Activated CD4-positive, alpha-beta T cell treated with anti-CD3 and anti-CD28 coated beads for 1 hour (primary cell): ENCODE measurements around the gene TRA2B.
"Not testable (repeated sequence)": the region's sequence is repeated elsewhere in the genome, so short reads cannot be mapped to it uniquely, and the experiment has no call there.

Source experiments
- DNase-seq: peaks from one replicate; pipeline ENCODE4 v3.0.0-alpha.2; 2020

TRA2B gene

DNA sequence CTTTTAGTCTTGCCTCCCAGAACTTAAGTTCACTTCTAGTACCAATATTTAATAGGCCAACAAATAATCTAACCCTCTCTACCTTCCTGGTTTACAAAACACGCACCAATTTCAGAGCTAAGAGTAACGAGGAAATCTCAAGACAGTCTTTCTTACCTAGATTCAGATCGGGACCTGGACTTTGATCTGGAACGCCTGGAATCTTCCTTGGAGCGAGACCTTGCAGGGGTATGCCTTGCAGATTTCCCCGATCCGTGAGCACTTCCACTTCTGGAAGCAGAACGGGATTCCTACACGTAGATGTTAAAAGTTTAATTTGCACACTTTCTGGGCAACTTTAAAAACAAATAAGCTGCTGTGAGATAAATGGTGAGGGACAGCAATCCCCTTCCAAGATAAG, 11.4 kb downstream of the TRA2B start:
- DNase-seq: no peak

- no peak for DNase-seq
Observed at GRCh38 chr3:185925353-185925752, 12.5 kb downstream of the TRA2B start.

DNA sequence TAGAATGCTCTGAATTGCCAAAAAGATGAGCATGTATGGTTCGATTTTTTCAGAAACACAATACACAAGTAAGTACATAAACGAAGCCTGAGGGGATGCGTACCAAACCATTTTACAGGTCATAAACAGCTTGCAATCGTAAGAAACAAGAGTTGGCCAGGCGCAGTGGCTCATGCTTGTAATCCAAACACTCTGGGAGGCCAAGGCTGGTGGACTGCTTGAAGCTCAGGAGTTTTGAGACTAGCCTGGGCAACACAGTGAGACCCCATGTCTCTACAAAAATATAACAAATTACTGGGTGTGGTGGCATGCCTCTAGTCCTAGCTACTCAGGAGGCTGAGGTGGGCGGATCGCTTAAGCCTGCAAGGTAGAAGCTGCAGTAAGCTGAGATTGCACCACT, 13.4 kb downstream of the TRA2B start:
- DNase-seq: no peak

GRCh38 chr3:185920184-185920583, 17.6 kb downstream of the TRA2B start:
- DNase-seq: no peak

GRCh38 chr3:185916042-185916833, 21.6 kb downstream of the TRA2B start:
- DNase-seq: no peak

DNA sequence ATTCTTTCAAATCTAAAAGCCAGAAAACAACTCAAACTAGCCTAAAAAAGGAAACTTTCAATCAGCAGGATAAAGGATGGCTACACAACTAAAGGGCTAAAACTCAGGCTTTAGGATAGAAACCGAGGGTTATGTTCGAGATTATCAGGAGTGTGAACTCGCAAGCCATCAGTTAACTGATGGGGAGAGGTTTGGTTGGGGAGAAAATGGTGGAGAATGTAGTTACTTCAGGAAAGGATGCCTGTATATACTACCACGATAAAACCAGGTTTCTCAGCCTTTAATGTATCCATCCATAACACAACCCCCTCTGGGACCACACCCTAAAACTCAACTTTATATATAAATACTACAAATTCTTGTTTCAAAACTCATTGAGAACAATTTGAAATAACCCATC, 22.2 kb downstream of the TRA2B start:
- no peak for DNase-seq

DNA sequence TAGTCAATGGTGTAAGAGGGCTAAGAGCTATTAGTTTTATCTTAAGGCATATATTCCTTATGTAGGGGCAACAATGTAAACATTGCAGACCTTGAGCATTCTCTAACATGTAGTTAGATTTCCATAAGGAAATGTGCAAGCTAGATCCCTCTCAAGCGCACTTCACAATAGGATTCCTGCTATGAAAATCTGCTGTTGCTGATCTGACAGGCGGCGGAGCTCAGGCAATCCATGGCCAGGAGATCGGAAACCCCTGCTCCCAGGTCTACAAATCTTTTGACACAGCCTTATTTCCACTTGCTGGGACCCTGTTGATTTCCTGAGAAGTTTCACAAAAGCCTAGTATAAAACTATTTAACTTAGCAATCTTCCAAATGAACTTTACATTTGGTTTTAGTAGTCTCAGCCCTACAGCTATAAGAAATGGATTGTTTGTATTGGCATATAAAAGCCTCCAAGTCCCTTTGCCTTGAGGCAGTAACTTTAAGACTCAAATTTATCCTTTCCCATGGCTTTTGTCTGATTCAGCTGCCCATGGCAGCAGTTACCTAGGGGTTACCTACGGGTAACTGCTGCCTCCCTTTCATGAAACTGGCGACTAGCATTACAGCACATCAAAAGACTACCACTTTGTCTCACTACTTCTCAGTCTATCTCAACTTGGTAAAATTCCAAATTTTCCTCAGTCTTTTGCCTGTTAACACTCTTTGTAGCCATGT, 22.7 kb downstream of the TRA2B start:
- DNase-seq: no peak

DNA sequence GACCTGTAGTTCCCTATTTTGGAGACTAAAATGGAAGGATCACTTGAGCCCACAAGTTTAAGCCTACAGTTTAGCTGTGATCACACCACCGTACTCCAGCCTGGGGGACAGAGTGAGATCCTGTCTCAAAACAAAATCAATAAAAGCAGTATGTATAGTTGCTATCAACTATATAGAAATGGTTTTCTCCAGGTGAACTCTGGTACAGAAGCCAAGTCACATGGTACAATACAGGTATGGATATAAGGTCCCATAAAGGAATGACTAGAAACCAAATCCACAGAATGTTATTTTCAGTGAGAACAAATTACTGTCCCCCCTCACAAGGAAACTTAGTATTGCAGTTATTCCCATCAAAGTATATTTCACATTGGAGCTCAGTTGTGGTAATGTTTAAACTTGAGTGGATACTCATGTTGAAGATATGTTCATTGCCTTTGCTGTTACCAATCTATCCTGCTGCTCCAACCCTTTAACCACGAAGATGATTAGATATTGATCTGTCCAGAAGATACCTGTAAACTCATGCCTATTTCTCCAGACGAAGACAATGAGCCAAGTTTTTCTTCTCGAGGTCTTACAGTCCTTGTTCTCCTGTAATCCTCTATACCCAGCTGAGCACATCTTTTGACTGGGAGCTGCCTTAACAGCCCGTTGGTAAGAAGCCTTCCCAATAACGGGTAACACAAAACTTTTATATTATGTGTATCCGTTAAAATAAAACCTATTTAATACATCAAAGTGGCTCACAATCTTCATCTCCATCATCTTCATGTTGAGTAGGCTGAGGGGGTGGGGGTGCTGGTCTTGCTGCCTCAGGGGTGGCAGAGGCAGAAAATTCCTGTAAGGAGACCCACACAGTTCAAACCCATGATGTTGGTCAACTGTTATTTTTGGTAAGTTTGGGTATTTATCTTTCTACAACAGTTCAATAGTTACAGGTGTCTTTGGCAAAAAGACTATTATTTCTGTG, 24.6 kb downstream of the TRA2B start:
- no peak for DNase-seq

- no peak for DNase-seq
Observed at GRCh38 chr3:185912512-185912911, 25.3 kb downstream of the TRA2B start.

- not testable (repeated sequence) for DNase-seq
Observed at GRCh38 chr3:185911076-185911448, 26.8 kb downstream of the TRA2B start.

GRCh38 chr3:185910322-185911075, 27.3 kb downstream of the TRA2B start:
- DNase-seq: not testable (repeated sequence)

DNA sequence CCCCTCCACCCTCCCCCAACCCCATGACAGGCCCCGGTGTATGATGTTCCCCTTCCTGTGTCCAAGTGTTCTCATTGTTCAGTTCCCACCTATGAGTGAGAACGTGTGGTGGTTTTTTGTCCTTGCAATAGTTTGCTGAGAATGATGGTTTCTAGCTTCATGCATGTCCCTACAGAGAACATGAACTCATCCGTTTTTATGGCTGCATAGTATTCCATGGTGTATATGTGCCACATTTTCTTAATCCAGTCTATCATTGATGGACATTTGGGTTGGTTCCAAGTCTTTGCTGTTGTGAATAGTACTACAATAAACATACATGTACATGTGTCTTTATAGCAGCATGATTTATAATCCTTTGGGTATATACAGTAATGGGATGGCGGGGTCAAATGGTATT, 27.9 kb downstream of the TRA2B start:
- DNase-seq: not testable (repeated sequence)

- DNase-seq: no peak
Observed at GRCh38 chr3:185900228-185900627, 37.6 kb downstream of the TRA2B start.

GRCh38 chr3:185896636-185897035, 41.2 kb downstream of the TRA2B start:
- no peak for DNase-seq

GRCh38 chr3:185887066-185887465, 50.7 kb downstream of the TRA2B start:
- no peak for DNase-seq

- DNase-seq: no peak
Observed at GRCh38 chr3:185884641-185885040, 53.2 kb downstream of the TRA2B start.

GRCh38 chr3:185881926-185882325, 55.9 kb downstream of the TRA2B start:
- DNase-seq: no peak

GRCh38 chr3:185880600-185880999, 57.2 kb downstream of the TRA2B start:
- no peak for DNase-seq

- DNase-seq: no peak
Observed at GRCh38 chr3:185878920-185879319, 58.9 kb downstream of the TRA2B start.

DNA sequence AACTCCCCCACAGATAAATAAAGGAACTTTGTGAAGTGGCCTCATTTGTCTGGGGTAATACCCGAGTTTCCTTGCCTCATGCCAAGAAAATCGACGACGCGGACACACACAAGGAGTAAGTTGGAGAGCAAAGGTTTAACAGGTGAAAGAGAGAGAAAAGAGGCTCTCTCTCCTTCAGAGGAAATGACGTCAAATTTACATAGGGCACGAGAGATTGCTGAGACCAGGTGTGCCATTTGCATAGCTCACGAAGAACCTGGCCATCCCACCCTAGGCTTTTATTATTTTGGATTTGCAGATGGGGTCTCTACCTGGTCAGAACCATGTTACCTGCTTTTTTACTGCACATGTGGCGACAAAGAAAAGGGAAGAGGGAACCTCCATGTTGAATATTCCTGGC, 63.7 kb downstream of the TRA2B start:
- DNase-seq: no peak

- DNase-seq: no peak
Observed at GRCh38 chr3:185867650-185868049, 70.2 kb downstream of the TRA2B start.

GRCh38 chr3:185866995-185867394, 70.8 kb downstream of the TRA2B start:
- no peak for DNase-seq

DNA sequence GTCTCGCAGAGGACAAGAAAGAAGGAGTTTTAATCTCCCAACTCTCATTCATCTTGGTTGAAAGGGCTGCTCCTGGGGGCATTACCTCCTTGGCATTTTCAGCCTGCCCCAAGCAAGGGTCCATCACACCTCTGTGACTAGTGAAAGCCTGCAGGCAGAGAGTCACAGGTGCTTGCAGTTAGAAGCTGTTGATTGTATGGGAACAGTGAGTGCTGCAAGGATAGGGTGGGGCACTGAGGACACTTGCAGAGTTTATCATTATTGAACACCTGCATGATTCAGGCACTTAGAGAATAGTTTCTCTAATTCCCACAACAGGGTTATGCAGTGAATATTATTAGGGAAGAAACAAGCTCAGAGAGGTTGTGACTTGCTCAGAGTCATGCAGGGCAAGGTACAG, 71.3 kb downstream of the TRA2B start:
- DNase-seq: no peak
